ENCODE measurements around the gene SAP30BP.

The SAP30BP gene

GRCh38 chr17:75733471-75733870 is 66.3 kb downstream of the SAP30BP start:
- Histone ChIP-seq H3K27me3 (ENCODE audit: control insufficient read depth in 2 of 2, insufficient read depth in 2 of 2, low read length in 2 of 2) (no peaks in the 10 kb centered on the region), H3K9ac (ENCODE audit: low read depth in 1 of 2, low read length in 2 of 2) (no peak overlapping the region), H3K27ac (ENCODE audit: low read depth in 2 of 2, low read length in 2 of 2) (no peak overlapping the region), H3K9me3 (ENCODE audit: control insufficient read depth in 2 of 2, low read length in 2 of 2) (no peaks in the 10 kb centered on the region), H3K4me1 (ENCODE audit: control insufficient read depth in 2 of 2, insufficient read depth in 2 of 2, low read length in 2 of 2) (peaks cover 8 to 15% of the 10 kb centered on the region in 2 donors), H3K36me3 (ENCODE audit: control insufficient read depth in 2 of 2, insufficient read depth in 2 of 2, low read length in 2 of 2) (peaks cover 46 to 69% of the 10 kb centered on the region in 2 donors), H3K4me3 (ENCODE audit: low read length in 2 of 2) (no peak overlapping the region)

GRCh38 chr17:75734674-75735294 is 67.6 kb downstream of the SAP30BP start:
- Histone ChIP-seq H3K9ac (ENCODE audit: low read depth in 1 of 2, low read length in 2 of 2) (no peak overlapping the region), H3K27ac (ENCODE audit: low read depth in 2 of 2, low read length in 2 of 2) (no peak overlapping the region), H3K4me3 (ENCODE audit: low read length in 2 of 2) (no peak overlapping the region), H3K9me3 (ENCODE audit: control insufficient read depth in 2 of 2, low read length in 2 of 2) (no peaks in the 10 kb centered on the region), H3K27me3 (ENCODE audit: control insufficient read depth in 2 of 2, insufficient read depth in 2 of 2, low read length in 2 of 2) (no peaks in the 10 kb centered on the region), H3K36me3 (ENCODE audit: control insufficient read depth in 2 of 2, insufficient read depth in 2 of 2, low read length in 2 of 2) (peaks cover 45 to 69% of the 10 kb centered on the region in 2 donors), H3K4me1 (ENCODE audit: control insufficient read depth in 2 of 2, insufficient read depth in 2 of 2, low read length in 2 of 2) (peaks cover 8 to 15% of the 10 kb centered on the region in 2 donors)

GRCh38 chr17:75736173-75736835 is 69.2 kb downstream of the SAP30BP start:
- Histone ChIP-seq H3K9me3 (ENCODE audit: control insufficient read depth in 2 of 2, low read length in 2 of 2) (no peaks in the 10 kb centered on the region), H3K4me3 (ENCODE audit: low read length in 2 of 2) (no peak overlapping the region), H3K27me3 (ENCODE audit: control insufficient read depth in 2 of 2, insufficient read depth in 2 of 2, low read length in 2 of 2) (no peaks in the 10 kb centered on the region), H3K9ac (ENCODE audit: low read depth in 1 of 2, low read length in 2 of 2) (no peak overlapping the region), H3K4me1 (ENCODE audit: control insufficient read depth in 2 of 2, insufficient read depth in 2 of 2, low read length in 2 of 2) (peaks cover 8 to 15% of the 10 kb centered on the region in 2 donors), H3K36me3 (ENCODE audit: control insufficient read depth in 2 of 2, insufficient read depth in 2 of 2, low read length in 2 of 2) (peaks cover 54 to 70% of the 10 kb centered on the region in 2 donors), H3K27ac (ENCODE audit: low read depth in 2 of 2, low read length in 2 of 2) (no peak overlapping the region)

- Histone ChIP-seq H3K36me3 (ENCODE audit: control insufficient read depth in 2 of 2, insufficient read depth in 2 of 2, low read length in 2 of 2) (peaks cover 57 to 69% of the 10 kb centered on the region in 2 donors), H3K4me3 (ENCODE audit: low read length in 2 of 2) (no peak overlapping the region), H3K9me3 (ENCODE audit: control insufficient read depth in 2 of 2, low read length in 2 of 2) (no peaks in the 10 kb centered on the region), H3K9ac (ENCODE audit: low read depth in 1 of 2, low read length in 2 of 2) (no peak overlapping the region), H3K27ac (ENCODE audit: low read depth in 2 of 2, low read length in 2 of 2) (no peak overlapping the region), H3K27me3 (ENCODE audit: control insufficient read depth in 2 of 2, insufficient read depth in 2 of 2, low read length in 2 of 2) (no peaks in the 10 kb centered on the region), H3K4me1 (ENCODE audit: control insufficient read depth in 2 of 2, insufficient read depth in 2 of 2, low read length in 2 of 2) (peaks cover 2 to 6% of the 10 kb centered on the region in 2 donors)
These were observed 70.2 kb downstream of the SAP30BP start for GRCh38 chr17:75737133-75737962.

- Histone ChIP-seq H3K9ac (ENCODE audit: low read depth in 1 of 2, low read length in 2 of 2) (no peak overlapping the region), H3K27ac (ENCODE audit: low read depth in 2 of 2, low read length in 2 of 2) (no peak overlapping the region), H3K36me3 (ENCODE audit: control insufficient read depth in 2 of 2, insufficient read depth in 2 of 2, low read length in 2 of 2) (peaks cover 64 to 72% of the 10 kb centered on the region in 2 donors)
These were observed 71.2 kb downstream of the SAP30BP start for GRCh38 chr17:75738218-75738802.

GRCh38 chr17:75739174-75739573 is 72.0 kb downstream of the SAP30BP start:
- peaks cover 58 to 72% of the 10 kb centered on the region in 2 donors for H3K36me3 ChIP-seq (ENCODE audit: control insufficient read depth in 2 of 2, insufficient read depth in 2 of 2, low read length in 2 of 2)
- H3K27ac ChIP-seq (ENCODE audit: low read depth in 2 of 2, low read length in 2 of 2) = no peak overlapping the region
- no peak overlapping the region for H3K4me3 ChIP-seq (ENCODE audit: low read length in 2 of 2)
- no peaks in the 10 kb centered on the region for H3K9me3 ChIP-seq (ENCODE audit: control insufficient read depth in 2 of 2, low read length in 2 of 2)
- peaks cover 0 to 3% of the 10 kb centered on the region in 2 donors for H3K4me1 ChIP-seq (ENCODE audit: control insufficient read depth in 2 of 2, insufficient read depth in 2 of 2, low read length in 2 of 2)
- no peak overlapping the region for H3K9ac ChIP-seq (ENCODE audit: low read depth in 1 of 2, low read length in 2 of 2)
- H3K27me3 ChIP-seq (ENCODE audit: control insufficient read depth in 2 of 2, insufficient read depth in 2 of 2, low read length in 2 of 2) = no peaks in the 10 kb centered on the region

More at GRCh38 chr17:75738218-75738802, 71.2 kb downstream of the SAP30BP start:
- H3K4me3 ChIP-seq (ENCODE audit: low read length in 2 of 2) = no peak overlapping the region
- H3K4me1 ChIP-seq (ENCODE audit: control insufficient read depth in 2 of 2, insufficient read depth in 2 of 2, low read length in 2 of 2) = peaks cover 0 to 3% of the 10 kb centered on the region in 2 donors
- H3K9me3 ChIP-seq (ENCODE audit: control insufficient read depth in 2 of 2, low read length in 2 of 2) = no peaks in the 10 kb centered on the region
- H3K27me3 ChIP-seq (ENCODE audit: control insufficient read depth in 2 of 2, insufficient read depth in 2 of 2, low read length in 2 of 2) = no peaks in the 10 kb centered on the region

GRCh38 chr17:75739801-75740200 is 72.7 kb downstream of the SAP30BP start:
- no peak overlapping the region for H3K4me3 ChIP-seq (ENCODE audit: low read length in 2 of 2)
- H3K27me3 ChIP-seq (ENCODE audit: control insufficient read depth in 2 of 2, insufficient read depth in 2 of 2, low read length in 2 of 2) = no peaks in the 10 kb centered on the region
- H3K27ac ChIP-seq (ENCODE audit: low read depth in 2 of 2, low read length in 2 of 2) = no peak overlapping the region
- peaks cover 52 to 71% of the 10 kb centered on the region in 2 donors for H3K36me3 ChIP-seq (ENCODE audit: control insufficient read depth in 2 of 2, insufficient read depth in 2 of 2, low read length in 2 of 2)
- no peaks in the 10 kb centered on the region for H3K9me3 ChIP-seq (ENCODE audit: control insufficient read depth in 2 of 2, low read length in 2 of 2)
- no peak overlapping the region for H3K9ac ChIP-seq (ENCODE audit: low read depth in 1 of 2, low read length in 2 of 2)
- no peaks in the 10 kb centered on the region for H3K4me1 ChIP-seq (ENCODE audit: control insufficient read depth in 2 of 2, insufficient read depth in 2 of 2, low read length in 2 of 2)

GRCh38 chr17:75740215-75740614 is 73.1 kb downstream of the SAP30BP start:
- Histone ChIP-seq H3K36me3 (ENCODE audit: control insufficient read depth in 2 of 2, insufficient read depth in 2 of 2, low read length in 2 of 2) (peaks cover 54 to 71% of the 10 kb centered on the region in 2 donors), H3K4me1 (ENCODE audit: control insufficient read depth in 2 of 2, insufficient read depth in 2 of 2, low read length in 2 of 2) (no peaks in the 10 kb centered on the region), H3K9ac (ENCODE audit: low read depth in 1 of 2, low read length in 2 of 2) (no peak overlapping the region), H3K9me3 (ENCODE audit: control insufficient read depth in 2 of 2, low read length in 2 of 2) (no peaks in the 10 kb centered on the region), H3K27me3 (ENCODE audit: control insufficient read depth in 2 of 2, insufficient read depth in 2 of 2, low read length in 2 of 2) (no peaks in the 10 kb centered on the region), H3K4me3 (ENCODE audit: low read length in 2 of 2) (no peak overlapping the region), H3K27ac (ENCODE audit: low read depth in 2 of 2, low read length in 2 of 2) (no peak overlapping the region)

- no peaks in the 10 kb centered on the region for H3K9me3 ChIP-seq (ENCODE audit: control insufficient read depth in 2 of 2, low read length in 2 of 2)
- H3K4me1 ChIP-seq (ENCODE audit: control insufficient read depth in 2 of 2, insufficient read depth in 2 of 2, low read length in 2 of 2) = no peaks in the 10 kb centered on the region
- no peak overlapping the region for H3K27ac ChIP-seq (ENCODE audit: low read depth in 2 of 2, low read length in 2 of 2)
- H3K27me3 ChIP-seq (ENCODE audit: control insufficient read depth in 2 of 2, insufficient read depth in 2 of 2, low read length in 2 of 2) = no peaks in the 10 kb centered on the region
- no peak overlapping the region for H3K9ac ChIP-seq (ENCODE audit: low read depth in 1 of 2, low read length in 2 of 2)
- H3K4me3 ChIP-seq (ENCODE audit: low read length in 2 of 2) = no peak overlapping the region
- H3K36me3 ChIP-seq (ENCODE audit: control insufficient read depth in 2 of 2, insufficient read depth in 2 of 2, low read length in 2 of 2) = peaks cover 54 to 68% of the 10 kb centered on the region in 2 donors
These were observed 73.5 kb downstream of the SAP30BP start for GRCh38 chr17:75740631-75741077.
